GM12872 (cell line): Measurements from ENCODE around the gene RASGRF1.

Experiments used
- CTCF ChIP-seq: IDR thresholded peaks from 3 replicates; pipeline ENCODE4 v1.5.1; 2011; ENCODE audit warnings: low read depth, mild to moderate bottlenecking, low read length, moderate library complexity; ENCODE audit not compliant: insufficient read depth

RASGRF1 gene

DNA sequence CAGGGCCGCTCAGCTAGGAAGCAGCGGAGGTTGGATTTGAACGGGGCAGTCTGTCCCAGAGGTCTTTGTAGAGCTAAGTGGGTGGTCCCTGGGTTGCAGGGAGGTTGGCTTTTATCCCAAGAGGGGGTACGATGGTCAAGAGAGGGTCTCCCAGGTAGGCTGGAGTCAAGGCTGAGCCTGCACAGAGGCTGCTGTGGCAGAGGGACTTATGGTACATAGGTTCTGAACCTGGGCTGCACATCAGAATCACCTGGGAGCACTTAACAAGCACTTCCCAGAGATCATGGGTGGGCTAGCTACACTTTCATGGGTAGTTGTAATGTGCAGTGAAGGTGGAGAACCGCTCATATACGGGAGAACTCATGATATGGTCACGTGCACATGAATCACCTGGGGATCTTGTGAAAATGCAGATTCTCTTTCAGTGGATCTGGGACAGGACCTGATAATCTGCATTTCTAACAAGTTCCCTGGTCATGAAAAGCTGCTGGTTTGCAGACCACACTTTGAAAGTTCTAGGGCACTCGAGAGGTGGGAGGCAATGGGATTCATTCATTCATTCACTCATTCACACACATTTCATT, 2.9 kb upstream of the RASGRF1 start:
- TF ChIP-seq CTCF = no peak

DNA sequence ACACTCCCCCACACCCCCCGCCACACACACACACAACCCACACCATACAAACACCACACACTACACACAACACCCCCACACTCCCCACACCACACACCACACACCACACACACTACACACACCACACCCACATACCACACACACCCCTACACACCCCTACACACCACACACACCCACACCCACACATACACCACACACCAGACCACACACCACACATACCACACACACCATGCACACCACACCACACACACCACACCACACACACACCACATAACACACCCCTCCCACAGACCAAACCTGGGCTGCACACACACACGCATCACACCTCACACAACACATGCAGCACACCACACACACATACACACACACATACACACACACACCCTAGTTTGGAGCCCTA, 1.8 kb upstream of the RASGRF1 start:
- TF ChIP-seq CTCF = no peak

- TF ChIP-seq CTCF = no peak
Observed at GRCh38 chr15:79091204-79091867, 756 bp upstream of the RASGRF1 start.

- TF ChIP-seq CTCF = no peak
Observed at GRCh38 chr15:79089890-79090486, 592 bp downstream of the RASGRF1 start.

GRCh38 chr15:79089331-79089889, 1.2 kb downstream of the RASGRF1 start:
- TF ChIP-seq CTCF = no peak

GRCh38 chr15:79088426-79089205, 2.0 kb downstream of the RASGRF1 start:
- TF ChIP-seq CTCF = no peak

GRCh38 chr15:79086814-79087213, 3.8 kb downstream of the RASGRF1 start:
- no peak for TF ChIP-seq CTCF
